ENCODE results near the gene CLEC3B.
"Not testable (repeated sequence)": the region's sequence is repeated elsewhere in the genome, so short reads cannot be mapped to it uniquely, and the experiment has no call there.

DNA sequence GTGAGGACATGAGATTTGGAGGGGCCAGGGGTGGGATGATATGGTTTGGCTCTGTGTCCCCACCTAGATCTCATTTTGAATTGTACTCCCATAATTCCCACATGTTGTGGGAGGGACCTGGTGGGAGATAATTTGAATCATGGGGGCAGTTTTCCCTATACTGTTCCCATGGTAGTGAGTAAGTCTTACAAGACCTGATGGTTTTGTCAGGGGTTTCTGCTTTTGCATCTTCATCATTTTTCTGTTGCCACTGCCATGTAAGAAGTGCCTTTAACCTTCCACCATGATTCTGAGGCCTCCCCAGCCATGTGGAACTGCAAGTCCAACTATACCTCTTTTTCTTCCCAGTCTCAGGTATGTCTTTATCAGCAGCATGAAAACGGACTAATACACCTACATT, 52.2 kb downstream of the CLEC3B start:
- TF ChIP-seq, protein P1, sequence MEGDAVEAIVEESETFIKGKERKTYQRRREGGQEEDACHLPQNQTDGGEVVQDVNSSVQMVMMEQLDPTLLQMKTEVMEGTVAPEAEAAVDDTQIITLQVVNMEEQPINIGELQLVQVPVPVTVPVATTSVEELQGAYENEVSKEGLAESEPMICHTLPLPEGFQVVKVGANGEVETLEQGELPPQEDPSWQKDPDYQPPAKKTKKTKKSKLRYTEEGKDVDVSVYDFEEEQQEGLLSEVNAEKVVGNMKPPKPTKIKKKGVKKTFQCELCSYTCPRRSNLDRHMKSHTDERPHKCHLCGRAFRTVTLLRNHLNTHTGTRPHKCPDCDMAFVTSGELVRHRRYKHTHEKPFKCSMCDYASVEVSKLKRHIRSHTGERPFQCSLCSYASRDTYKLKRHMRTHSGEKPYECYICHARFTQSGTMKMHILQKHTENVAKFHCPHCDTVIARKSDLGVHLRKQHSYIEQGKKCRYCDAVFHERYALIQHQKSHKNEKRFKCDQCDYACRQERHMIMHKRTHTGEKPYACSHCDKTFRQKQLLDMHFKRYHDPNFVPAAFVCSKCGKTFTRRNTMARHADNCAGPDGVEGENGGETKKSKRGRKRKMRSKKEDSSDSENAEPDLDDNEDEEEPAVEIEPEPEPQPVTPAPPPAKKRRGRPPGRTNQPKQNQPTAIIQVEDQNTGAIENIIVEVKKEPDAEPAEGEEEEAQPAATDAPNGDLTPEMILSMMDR (IDR thresholded peaks at IDR 0.05; ENCODE audit: insufficient read depth, low read length, poor library complexity, severe bottlenecking), result not testable (repeated sequence)
- not testable (repeated sequence) for TF ChIP-seq EZH2phosphoT487 (conservative IDR thresholded peaks at IDR 0.05; ENCODE audit: low read length)

Data from SU-DHL-6 (cell line).